Endothelial cell (in vitro differentiated cells): ENCODE data around the gene DRC7. TPM values are rescaled to one million over a fixed set of nuclear protein-coding genes. Genes with fewer than 3 reads are reported as not detected.
"Not testable (repeated sequence)": the region's sequence is repeated elsewhere in the genome, so short reads cannot be mapped to it uniquely, and the experiment has no call there.

Experiments used
- DNase-seq: peaks from one replicate; pipeline ENCODE4 v3.0.0; 2021; ENCODE audit warnings: low spot score
- H3K27ac Mint-ChIP-seq: one replicate; pipeline ENCODE4 v1.8.0; 2021; ENCODE audit warnings: mixed read lengths, inconsistent platforms; ENCODE audit not compliant: unreplicated experiment
- H3K27me3 Mint-ChIP-seq: one replicate; pipeline ENCODE4 v1.8.0; 2021; ENCODE audit warnings: mild to moderate bottlenecking, moderate library complexity, mixed read lengths, inconsistent platforms; ENCODE audit not compliant: unreplicated experiment
- H3K36me3 Mint-ChIP-seq: one replicate; pipeline ENCODE4 v1.8.0; 2021; ENCODE audit warnings: mild to moderate bottlenecking, low read depth, mixed read lengths, inconsistent platforms; ENCODE audit not compliant: unreplicated experiment
- H3K4me1 Mint-ChIP-seq: one replicate; pipeline ENCODE4 v1.8.0; 2021; ENCODE audit warnings: mild to moderate bottlenecking, mixed read lengths, inconsistent platforms; ENCODE audit not compliant: unreplicated experiment
- H3K4me3 Mint-ChIP-seq: one replicate; pipeline ENCODE4 v1.8.0; 2021; ENCODE audit warnings: mild to moderate bottlenecking, mixed read lengths, inconsistent platforms; ENCODE audit not compliant: unreplicated experiment
- H3K9me3 Mint-ChIP-seq: one replicate; pipeline ENCODE4 v1.8.0; 2021; ENCODE audit warnings: mixed read lengths, inconsistent platforms; ENCODE audit not compliant: unreplicated experiment
- microRNA-seq: library from miRNA; unstranded; fragments of <30 nt; microRNA quantifications from one replicate; pipeline ENCODE4, GENCODE V29; 2020; ENCODE audit not compliant: unreplicated experiment
- total RNA-seq: library from RNA; stranded (reverse); fragmentation: NEBNext Ultra II Directional; extraction: Animal tissue kit (Norgen Biotek cat#: 25700); gene quantifications from one replicate; pipeline ENCODE4 v1.2.1, GENCODE V29; 2021; ENCODE audit not compliant: unreplicated experiment
- TF ChIP-seq, protein P1 (sequence below): fragments of 200-600 bp; sonication (generic); IDR thresholded peaks from one replicate; pipeline ENCODE4 v1.5.0; 2021; ENCODE audit warnings: antibody characterized with exemption; ENCODE audit not compliant: unreplicated experiment

DRC7 gene
- total RNA-seq, 1 donor from 2014 or later = 1.8 TPM

DNA sequence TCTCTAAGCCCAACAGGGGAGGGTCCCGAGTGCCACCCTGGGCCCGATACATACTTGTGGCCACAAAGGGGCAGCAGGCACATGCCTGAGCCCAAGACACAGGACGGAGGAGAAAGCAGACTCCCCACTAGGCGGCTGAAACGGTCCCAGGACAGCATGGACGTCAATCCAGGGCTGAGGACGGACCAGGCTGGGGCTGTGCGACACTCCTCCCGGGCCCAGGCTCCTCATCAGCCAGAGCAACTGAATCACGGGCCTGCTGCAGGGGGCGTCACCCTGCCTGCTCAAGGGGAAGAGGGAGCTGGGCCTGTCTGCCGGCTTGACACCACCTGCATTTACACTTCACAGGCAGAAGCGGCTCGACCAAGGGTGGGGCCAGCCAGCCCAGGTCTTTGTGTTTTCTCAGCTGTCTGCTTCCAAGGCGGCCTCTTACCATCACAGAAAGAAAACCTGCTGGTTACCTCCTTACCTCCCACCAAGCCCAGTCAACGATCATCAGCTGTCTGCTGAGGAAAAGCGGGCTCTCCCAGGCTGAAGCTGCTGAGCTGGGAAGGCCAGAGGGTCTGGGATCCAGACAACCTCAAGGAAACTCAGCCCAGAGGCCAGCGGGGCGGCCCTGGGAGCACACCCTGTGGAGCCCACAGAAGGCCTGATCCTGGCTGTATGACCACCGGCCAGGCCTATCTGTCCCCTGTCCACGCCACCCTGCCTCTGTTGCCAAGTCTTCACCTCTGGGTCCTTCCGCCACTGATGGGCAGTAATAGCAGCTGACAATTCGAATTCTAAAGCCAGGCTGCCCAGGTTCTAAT, 81.3 kb downstream of the DRC7 start:
- TF ChIP-seq, protein P1, sequence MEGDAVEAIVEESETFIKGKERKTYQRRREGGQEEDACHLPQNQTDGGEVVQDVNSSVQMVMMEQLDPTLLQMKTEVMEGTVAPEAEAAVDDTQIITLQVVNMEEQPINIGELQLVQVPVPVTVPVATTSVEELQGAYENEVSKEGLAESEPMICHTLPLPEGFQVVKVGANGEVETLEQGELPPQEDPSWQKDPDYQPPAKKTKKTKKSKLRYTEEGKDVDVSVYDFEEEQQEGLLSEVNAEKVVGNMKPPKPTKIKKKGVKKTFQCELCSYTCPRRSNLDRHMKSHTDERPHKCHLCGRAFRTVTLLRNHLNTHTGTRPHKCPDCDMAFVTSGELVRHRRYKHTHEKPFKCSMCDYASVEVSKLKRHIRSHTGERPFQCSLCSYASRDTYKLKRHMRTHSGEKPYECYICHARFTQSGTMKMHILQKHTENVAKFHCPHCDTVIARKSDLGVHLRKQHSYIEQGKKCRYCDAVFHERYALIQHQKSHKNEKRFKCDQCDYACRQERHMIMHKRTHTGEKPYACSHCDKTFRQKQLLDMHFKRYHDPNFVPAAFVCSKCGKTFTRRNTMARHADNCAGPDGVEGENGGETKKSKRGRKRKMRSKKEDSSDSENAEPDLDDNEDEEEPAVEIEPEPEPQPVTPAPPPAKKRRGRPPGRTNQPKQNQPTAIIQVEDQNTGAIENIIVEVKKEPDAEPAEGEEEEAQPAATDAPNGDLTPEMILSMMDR = peak; percentile 64
- Mint-ChIP-seq H3K9me3 (no peaks in the 10 kb centered on the region), H3K36me3 (no peaks in the 10 kb centered on the region), H3K27me3 (no peaks in the 10 kb centered on the region), H3K4me1 (no peaks in the 10 kb centered on the region), H3K27ac (no peak overlapping the region), H3K4me3 (no peak overlapping the region)
- peak; percentile 82 for DNase-seq

- Mint-ChIP-seq H3K4me3 (no peak overlapping the region), H3K27ac (no peak overlapping the region), H3K27me3 (peaks cover 3% of the 10 kb centered on the region), H3K4me1 (no peaks in the 10 kb centered on the region), H3K9me3 (no peaks in the 10 kb centered on the region), H3K36me3 (peaks cover 5% of the 10 kb centered on the region)
- DNase-seq = no peak
- TF ChIP-seq, protein P1 = no peak
These were observed 84.1 kb downstream of the DRC7 start for GRCh38 chr16:57778658-57779057.

- peaks cover 11% of the 10 kb centered on the region for H3K36me3 Mint-ChIP-seq
- H3K9me3 Mint-ChIP-seq, H3K27me3 Mint-ChIP-seq, H3K4me1 Mint-ChIP-seq, H3K4me3 Mint-ChIP-seq, H3K27ac Mint-ChIP-seq, DNase-seq: not testable (repeated sequence)
These were observed 85.2 kb downstream of the DRC7 start for GRCh38 chr16:57779836-57780235.

GRCh38 chr16:57781349-57781740, 86.7 kb downstream of the DRC7 start:
- Mint-ChIP-seq H3K9me3 (no peaks in the 10 kb centered on the region), H3K4me3 (no peak overlapping the region), H3K27ac (no peak overlapping the region), H3K4me1 (no peaks in the 10 kb centered on the region), H3K27me3 (peaks cover 3% of the 10 kb centered on the region), H3K36me3 (peaks cover 11% of the 10 kb centered on the region)
- TF ChIP-seq, protein P1 = no peak
- no peak for DNase-seq

Small RNA genes lying within 50 kb of the gene (microRNA-seq; reads per million reads assigned to microRNA genes)
- gene MIR6772 = not detected

Other genes with a start within 250 kb of the DRC7 start
- 82.6 TPM for gene CIAPIN1, start 247.4 kb upstream of the DRC7 start, total RNA-seq
- 23.1 TPM for gene COQ9, start 247.3 kb upstream of the DRC7 start, total RNA-seq
- gene POLR2C, start 232.1 kb upstream of the DRC7 start, total RNA-seq = 52.1 TPM
- gene DOK4, start 208.3 kb upstream of the DRC7 start, total RNA-seq = 69.4 TPM
- gene CCDC102A, start 158.2 kb upstream of the DRC7 start, total RNA-seq = 14.6 TPM
- 0.28 TPM for gene ADGRG5, start 152.2 kb upstream of the DRC7 start, total RNA-seq
- gene ADGRG1, start 66.2 kb upstream of the DRC7 start, total RNA-seq = 2.7 TPM
- gene ADGRG3, start 26.5 kb upstream of the DRC7 start, total RNA-seq = 0.31 TPM
- gene KATNB1, start 41.0 kb downstream of the DRC7 start, total RNA-seq = 29.2 TPM
- 15.4 TPM for gene KIFC3, start 107.7 kb downstream of the DRC7 start, total RNA-seq